GM10248 (cell line): ENCODE measurements around the gene MYOD1.

ENCODE experiments used
- CTCF ChIA-PET: fragments of 300-600 bp; sonication (Branson Sonifier 250); formaldehyde crosslinking; extraction: SDS; loops from one replicate; lab custom pipeline; 2021; ENCODE audit warnings: antibody characterized with exemption; lab: Yijun Ruan, JAX
- POLR2A ChIA-PET: fragments of 350-650 bp; sonication (Branson Sonifier 250); formaldehyde crosslinking; extraction: SDS; loops from one replicate; lab custom pipeline; 2020; ENCODE audit warnings: antibody characterized with exemption; lab: Yijun Ruan, JAX
- DNase-seq: peaks from one replicate; pipeline ENCODE4 v3.0.0; 2012; ENCODE audit errors: extremely low spot score
- TF ChIP-seq, protein P1 (sequence below): IDR thresholded peaks from 2 replicates; pipeline ENCODE4 v1.5.1; 2012; ENCODE audit warnings: mild to moderate bottlenecking, low read depth; ENCODE audit errors: extremely low read depth, missing control alignments, control extremely low read depth

MYOD1 gene

DNA sequence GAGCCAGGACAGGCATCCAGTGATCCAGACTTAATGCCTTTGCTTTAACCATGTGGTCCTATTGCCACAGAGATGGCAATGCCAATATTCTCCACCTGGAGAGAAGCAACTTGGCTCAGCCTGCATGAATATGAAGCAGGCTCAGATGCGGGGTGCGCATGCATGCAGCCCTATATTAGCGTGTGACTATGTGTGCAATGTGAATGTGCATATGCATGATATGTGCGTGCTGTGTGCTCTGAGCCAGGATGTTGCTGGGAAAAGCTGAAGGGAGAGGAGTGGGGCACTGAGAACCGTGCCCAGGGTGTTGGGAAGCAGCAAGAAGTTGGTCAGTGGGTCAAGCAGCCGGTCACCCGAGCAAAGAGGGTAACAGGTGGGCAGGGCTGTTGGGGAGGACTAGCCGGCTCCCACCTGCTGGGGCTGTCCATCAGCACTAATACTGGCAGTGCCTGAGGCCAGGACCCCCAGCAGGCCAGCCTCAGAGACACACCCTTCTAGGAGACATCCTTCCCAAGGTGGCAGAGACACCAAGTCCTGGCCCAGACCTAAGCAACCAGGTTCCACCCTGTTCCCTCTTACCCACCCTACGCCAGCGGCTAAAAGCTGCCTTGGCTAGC lies 24.8 kb upstream of the MYOD1 start:
- CTCF ChIA-PET: no interaction called here
- POLR2A ChIA-PET: no interaction called here
- DNase-seq: no peak

DNA sequence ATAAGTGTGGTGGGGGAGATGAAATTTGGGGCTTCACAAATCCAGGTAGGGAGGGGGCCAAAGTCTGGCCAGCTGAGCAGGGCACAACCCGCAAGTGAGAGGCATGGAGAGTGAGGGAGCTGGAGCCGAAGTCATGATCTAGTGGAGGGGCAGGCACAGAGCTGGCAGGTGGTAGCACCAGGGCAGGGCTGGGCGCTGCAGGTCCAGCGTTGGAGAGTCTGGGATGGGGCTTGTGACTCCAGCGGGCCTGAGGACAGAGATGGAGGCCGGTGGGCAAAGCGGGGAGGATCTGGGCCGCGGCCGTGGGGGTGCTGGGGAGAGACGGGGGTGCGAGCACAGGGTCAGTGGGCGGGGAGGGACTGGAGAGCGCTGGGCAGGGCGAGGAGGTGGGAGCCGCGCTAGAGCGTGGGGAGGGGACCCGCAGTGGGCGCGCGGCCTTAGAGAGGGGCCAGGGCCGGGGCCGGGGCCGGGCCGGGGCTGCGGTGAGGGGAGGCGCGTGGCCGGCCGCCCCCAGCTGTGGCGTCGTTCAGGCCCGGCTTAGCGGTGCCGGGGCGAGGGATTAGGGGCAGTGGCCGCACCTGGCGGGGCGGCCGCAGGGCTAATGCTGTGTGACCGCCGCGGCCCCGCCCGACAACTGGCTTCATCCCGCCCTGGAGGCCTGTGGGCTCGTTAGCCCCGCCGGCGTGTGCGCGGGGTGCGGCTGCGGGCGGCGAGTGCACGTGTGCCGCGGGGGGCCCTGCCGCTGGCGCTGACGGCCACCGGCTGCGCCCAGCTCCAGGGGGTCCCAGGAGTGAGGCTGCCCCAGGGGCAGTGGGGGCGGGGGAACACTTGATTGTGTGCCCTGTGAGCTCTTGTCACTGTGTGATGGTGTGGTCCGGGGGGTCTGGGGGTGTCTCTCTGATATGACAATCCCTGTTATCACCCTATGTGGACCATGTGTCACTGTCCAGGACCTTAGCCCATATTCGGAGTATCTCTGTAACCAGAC lies 23.6 kb upstream of the MYOD1 start:
- ChIA-PET POLR2A (no interaction called here), CTCF (no interaction called here)
- no peak for DNase-seq
- TF ChIP-seq, protein P1, sequence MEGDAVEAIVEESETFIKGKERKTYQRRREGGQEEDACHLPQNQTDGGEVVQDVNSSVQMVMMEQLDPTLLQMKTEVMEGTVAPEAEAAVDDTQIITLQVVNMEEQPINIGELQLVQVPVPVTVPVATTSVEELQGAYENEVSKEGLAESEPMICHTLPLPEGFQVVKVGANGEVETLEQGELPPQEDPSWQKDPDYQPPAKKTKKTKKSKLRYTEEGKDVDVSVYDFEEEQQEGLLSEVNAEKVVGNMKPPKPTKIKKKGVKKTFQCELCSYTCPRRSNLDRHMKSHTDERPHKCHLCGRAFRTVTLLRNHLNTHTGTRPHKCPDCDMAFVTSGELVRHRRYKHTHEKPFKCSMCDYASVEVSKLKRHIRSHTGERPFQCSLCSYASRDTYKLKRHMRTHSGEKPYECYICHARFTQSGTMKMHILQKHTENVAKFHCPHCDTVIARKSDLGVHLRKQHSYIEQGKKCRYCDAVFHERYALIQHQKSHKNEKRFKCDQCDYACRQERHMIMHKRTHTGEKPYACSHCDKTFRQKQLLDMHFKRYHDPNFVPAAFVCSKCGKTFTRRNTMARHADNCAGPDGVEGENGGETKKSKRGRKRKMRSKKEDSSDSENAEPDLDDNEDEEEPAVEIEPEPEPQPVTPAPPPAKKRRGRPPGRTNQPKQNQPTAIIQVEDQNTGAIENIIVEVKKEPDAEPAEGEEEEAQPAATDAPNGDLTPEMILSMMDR: no peak

More for the DNA sequence above, 24.8 kb upstream of the MYOD1 start:
- TF ChIP-seq, protein P1: no peak

DNA sequence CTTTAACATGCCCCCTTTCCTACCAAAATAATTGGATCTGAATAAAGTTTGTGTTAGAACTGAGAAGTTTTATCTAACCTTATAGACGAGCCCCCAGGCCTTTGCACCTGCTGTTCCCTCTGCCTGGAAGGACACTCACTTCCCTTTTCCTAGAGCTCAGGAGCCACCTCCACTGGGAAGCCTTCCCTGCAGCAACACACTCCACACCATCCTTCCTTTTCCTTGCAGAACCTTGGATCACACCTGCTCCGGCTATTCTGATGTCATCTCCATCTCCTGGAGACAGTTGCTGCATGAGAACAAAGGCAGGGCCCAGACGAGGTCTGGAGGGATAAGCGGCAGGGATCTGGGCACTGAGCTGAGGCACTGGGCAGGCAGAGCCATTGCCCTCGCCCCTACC lies 22.6 kb upstream of the MYOD1 start:
- POLR2A ChIA-PET: no interaction called here
- CTCF ChIA-PET: no interaction called here
- TF ChIP-seq, protein P1: no peak
- DNase-seq: no peak

DNA sequence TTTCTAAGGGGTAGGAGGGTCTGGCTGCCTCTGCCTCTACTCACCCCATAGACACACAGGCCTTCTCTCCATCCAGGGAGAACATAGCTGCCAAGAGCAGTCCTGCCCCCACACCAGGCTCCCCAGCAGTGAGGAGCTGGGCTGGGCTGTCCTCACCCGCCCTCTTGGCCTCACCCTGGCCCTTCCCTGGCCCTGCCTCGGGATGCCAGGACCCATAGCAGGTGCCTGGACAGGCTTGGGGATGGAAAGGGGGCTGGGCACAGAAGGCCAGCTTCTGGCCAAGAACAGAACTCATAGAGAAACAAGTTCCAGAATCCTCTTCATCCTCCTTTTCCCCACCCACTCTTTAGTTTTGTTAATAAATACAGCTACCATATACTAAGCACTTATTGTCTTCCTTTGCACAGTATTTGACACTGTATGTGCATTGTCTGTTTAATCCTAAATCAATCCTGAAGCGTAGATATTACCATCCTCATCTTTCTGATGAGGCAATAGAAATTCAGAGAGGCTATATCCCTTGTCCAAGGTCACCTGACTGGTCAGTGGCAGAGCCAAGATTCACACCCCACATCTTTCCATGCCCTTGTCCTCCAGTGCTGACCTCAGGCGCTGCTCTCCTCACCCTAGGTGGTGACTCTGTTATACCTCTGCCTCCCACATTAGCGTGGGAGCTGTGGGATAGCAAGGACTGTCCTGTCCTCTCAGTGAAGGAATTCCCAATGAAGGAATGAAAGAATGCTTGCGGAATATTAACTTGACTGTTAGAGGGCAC lies 22.0 kb upstream of the MYOD1 start:
- DNase-seq: no peak
- ChIA-PET POLR2A (no interaction called here), CTCF (no interaction called here)
- TF ChIP-seq, protein P1: no peak

DNA sequence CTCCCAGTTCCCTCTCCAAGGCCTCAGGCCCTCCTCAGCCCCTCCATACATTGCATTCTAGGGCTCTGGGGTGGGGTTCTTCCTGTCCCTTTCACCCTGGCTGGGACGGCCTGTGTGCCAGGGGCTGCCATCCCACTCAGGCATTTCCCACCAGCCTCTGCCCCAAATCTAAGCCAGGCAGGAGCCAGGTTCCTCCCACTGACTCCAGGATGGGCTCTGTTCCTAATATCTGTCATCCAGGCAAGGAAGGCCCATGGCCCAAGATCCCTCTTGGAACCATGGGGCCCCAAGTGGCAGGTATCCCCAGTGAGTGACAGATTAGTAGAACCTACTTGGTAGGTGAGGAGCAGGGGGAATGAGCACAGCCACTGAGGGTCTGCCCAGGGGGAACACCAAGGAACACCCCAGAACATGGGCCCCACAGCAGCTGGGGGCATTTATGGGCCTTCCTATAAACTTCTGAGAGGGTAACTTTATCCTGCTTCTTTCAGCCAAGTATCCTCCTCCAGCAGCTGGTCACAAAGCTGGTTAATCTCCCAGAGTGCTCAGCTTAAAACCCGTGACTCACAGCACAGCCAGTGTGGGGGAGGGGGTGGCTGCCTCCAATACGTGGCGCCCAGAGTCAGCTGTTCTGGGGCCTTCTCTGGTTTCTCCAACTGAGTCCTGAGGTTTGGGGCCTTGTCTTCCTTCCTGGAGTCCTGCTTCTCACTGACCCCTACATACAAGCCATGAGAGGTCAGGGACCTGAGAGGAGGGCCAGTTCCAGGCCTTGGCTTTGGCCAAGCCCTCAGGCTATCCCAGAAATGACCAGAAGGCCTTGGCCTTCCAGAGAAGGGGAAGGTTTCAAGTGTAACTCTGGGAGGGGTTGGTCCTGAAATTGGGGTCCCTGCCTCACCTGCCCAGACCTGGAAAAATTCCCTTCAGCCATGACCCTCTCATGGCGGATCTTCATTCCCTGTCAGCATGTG lies 19.9 kb upstream of the MYOD1 start:
- ChIA-PET POLR2A (no interaction called here), CTCF (no interaction called here)
- TF ChIP-seq, protein P1: no peak
- no peak for DNase-seq
